Measurements from ENCODE around the gene GC.

GRCh38 chr4:71832049-71832448 lies 48.2 kb upstream of the GC start:
- TF ChIP-seq CTCF (IDR thresholded peaks at IDR 0.05; ENCODE audit: insufficient read depth, low read depth, low read length) (no peak), EZH2 (IDR thresholded peaks at IDR 0.05; ENCODE audit: insufficient read depth, low read length) (no peak)
